A204.1 (cell line): ENCODE results near the gene ARMCX4.
"Not testable (repeated sequence)": the region's sequence is repeated elsewhere in the genome, so short reads cannot be mapped to it uniquely, and the experiment has no call there.

Experiments used
- FAIRE-seq: peaks from 2 replicates; lab custom pipeline; 2012; peaks lifted over from hg19 to GRCh38; lab: Jason Lieb, UNC

ARMCX4 gene

GRCh38 chrX:101485212-101485949, at the start of gene ARMCX4:
Gene ARMCX4 (plus strand): TSS chrX:101485456. CDS start chrX:101488590, 3,134 bp downstream.
- FAIRE-seq, result no peak

- FAIRE-seq, result no peak
Measured at GRCh38 chrX:101442085-101442484, 43.2 kb upstream of the ARMCX4 start.

GRCh38 chrX:101449279-101449678, 36.0 kb upstream of the ARMCX4 start:
- FAIRE-seq, result no peak

GRCh38 chrX:101450085-101450484, 35.2 kb upstream of the ARMCX4 start:
- no peak for FAIRE-seq

GRCh38 chrX:101450961-101451360, 34.3 kb upstream of the ARMCX4 start:
- FAIRE-seq, result no peak

GRCh38 chrX:101452056-101452455, 33.2 kb upstream of the ARMCX4 start:
- no peak for FAIRE-seq

GRCh38 chrX:101460669-101461068, 24.6 kb upstream of the ARMCX4 start:
- no peak for FAIRE-seq

- no peak for FAIRE-seq
Measured at GRCh38 chrX:101462892-101463291, 22.4 kb upstream of the ARMCX4 start.

GRCh38 chrX:101478366-101478765, 6.9 kb upstream of the ARMCX4 start:
- FAIRE-seq, result no peak

GRCh38 chrX:101482296-101482695, 3.0 kb upstream of the ARMCX4 start:
- FAIRE-seq, result no peak

GRCh38 chrX:101483705-101484104, 1.6 kb upstream of the ARMCX4 start:
- FAIRE-seq, result no peak

GRCh38 chrX:101484135-101484534, 1.1 kb upstream of the ARMCX4 start:
- no peak for FAIRE-seq

GRCh38 chrX:101488796-101489195, 3.5 kb downstream of the ARMCX4 start:
- FAIRE-seq, result no peak

GRCh38 chrX:101491943-101492342, 6.7 kb downstream of the ARMCX4 start:
- FAIRE-seq, result no peak

GRCh38 chrX:101493225-101493624, 8.0 kb downstream of the ARMCX4 start:
- FAIRE-seq, result no peak

- not testable (repeated sequence) for FAIRE-seq
Measured at GRCh38 chrX:101502929-101503328, 17.7 kb downstream of the ARMCX4 start.

- FAIRE-seq, result no peak
Measured at GRCh38 chrX:101507372-101507771, 22.1 kb downstream of the ARMCX4 start.

GRCh38 chrX:101507986-101508385, 22.7 kb downstream of the ARMCX4 start:
- FAIRE-seq, result no peak

- no peak for FAIRE-seq
Measured at GRCh38 chrX:101530944-101531343, 45.7 kb downstream of the ARMCX4 start.
